ENCODE data around the gene VWA8. TPM values are rescaled to one million over a fixed set of nuclear protein-coding genes. Genes with fewer than 3 reads are reported as not detected.

Gene VWA8
- total and polyA plus RNA-seq, 2 of the 13 experiments (the other 11 are each of a cell fraction or from before 2014, with no cell fraction given), result 9.1 to 17.3 TPM

DNA sequence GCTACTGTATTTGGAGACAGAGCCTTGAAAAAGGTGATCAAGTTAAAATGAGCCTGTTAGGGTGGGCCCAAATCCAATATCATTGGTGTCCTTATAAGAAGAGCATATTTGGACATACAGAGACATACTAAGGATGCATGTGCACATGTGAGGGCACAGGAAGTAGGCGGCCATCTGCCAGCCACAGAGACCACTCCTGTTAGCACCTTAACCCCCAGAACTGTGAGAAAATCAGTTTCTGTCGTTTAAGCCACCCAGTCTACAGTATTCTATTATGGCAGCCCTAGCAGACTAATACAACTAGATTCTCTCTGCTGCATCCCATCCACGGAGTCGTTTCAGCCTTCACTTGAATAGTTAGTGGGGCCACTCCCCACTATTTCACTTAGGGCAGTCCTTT is 48.1 kb upstream of the VWA8 start:
- Histone ChIP-seq H3K27me3 (ENCODE audit: control insufficient read depth in 1 of 2, insufficient read depth in 2 of 2, low read length in 2 of 2) (peaks cover 1 to 9% of the 10 kb centered on the region in 2 experiments; a peak in 2 of 5 replicates), H3K36me3 (replicated peaks in 1 of 2; ENCODE audit: control insufficient read depth in 1 of 2, insufficient read depth in 2 of 2, low read length in 2 of 2) (no peaks in the 10 kb centered on the region), H3K4me2 (ENCODE audit: low read depth, low read length) (no peak overlapping the region), H2AFZ (ENCODE audit: low read length) (no peak overlapping the region), H4K20me1 (ENCODE audit: insufficient read depth, low read length) (no peaks in the 10 kb centered on the region), H3K4me1 (ENCODE audit: insufficient read depth, low read length) (peaks cover 6% of the 10 kb centered on the region; the same call in 1 of the 2 replicates), H3K4me3 (replicated peaks in 1 of 3; ENCODE audit: insufficient read depth in 1 of 3, low read depth in 2 of 3, low read length in 3 of 3) (no peak overlapping the region), H3K79me2 (ENCODE audit: insufficient read depth, low read length) (no peaks in the 10 kb centered on the region), H3K27ac (ENCODE audit: extremely low read length, insufficient read depth, low read length) (no peak overlapping the region), H3K9me3 (ENCODE audit: low read length) (no peaks in the 10 kb centered on the region), H3K9ac (ENCODE audit: insufficient read depth, low read depth, low read length) (no peak overlapping the region)
- ChIA-PET CTCF (ENCODE audit: low intra/inter-chr PET ratio, low total read pairs) (no interaction called here), POLR2A (no interaction called here)
- DNase-seq (ENCODE audit: low spot score) (no peak), FAIRE-seq (no peak), ATAC-seq (no peak)
- intact Hi-C loops (cut with micrococcal nuclease; ENCODE audit: unreplicated experiment), result no loop called here
- no TSS peak for BruUV-seq (replicated peaks)
- WGBS (ENCODE audit: low lambda C conversion rate), result 20% methylated on average over 4 of the region's 4 CpGs
- TF ChIP-seq MIXL1 (CRISPR knock-in tag; IDR thresholded peaks at IDR 0.05) (no peak), CCAR2 (optimal IDR thresholded peaks at IDR 0.05; ENCODE audit: low read depth, low read length) (no peak), CBX1 (IDR thresholded peaks at IDR 0.05; ENCODE audit: low read depth) (no peak)
- TF ChIP-seq, protein P1, sequence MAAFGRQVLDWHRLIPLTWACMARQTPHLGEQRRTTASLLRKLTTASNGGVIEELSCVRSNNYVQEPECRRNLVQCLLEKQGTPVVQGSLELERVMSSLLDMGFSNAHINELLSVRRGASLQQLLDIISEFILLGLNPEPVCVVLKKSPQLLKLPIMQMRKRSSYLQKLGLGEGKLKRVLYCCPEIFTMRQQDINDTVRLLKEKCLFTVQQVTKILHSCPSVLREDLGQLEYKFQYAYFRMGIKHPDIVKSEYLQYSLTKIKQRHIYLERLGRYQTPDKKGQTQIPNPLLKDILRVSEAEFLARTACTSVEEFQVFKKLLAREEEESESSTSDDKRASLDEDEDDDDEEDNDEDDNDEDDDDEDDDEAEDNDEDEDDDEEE (CRISPR knock-in tag; IDR thresholded peaks at IDR 0.05), result no peak
- TF ChIP-seq, protein P2, sequence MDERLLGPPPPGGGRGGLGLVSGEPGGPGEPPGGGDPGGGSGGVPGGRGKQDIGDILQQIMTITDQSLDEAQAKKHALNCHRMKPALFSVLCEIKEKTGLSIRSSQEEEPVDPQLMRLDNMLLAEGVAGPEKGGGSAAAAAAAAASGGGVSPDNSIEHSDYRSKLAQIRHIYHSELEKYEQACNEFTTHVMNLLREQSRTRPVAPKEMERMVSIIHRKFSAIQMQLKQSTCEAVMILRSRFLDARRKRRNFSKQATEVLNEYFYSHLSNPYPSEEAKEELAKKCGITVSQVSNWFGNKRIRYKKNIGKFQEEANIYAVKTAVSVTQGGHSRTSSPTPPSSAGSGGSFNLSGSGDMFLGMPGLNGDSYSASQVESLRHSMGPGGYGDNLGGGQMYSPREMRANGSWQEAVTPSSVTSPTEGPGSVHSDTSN (CRISPR knock-in tag; IDR thresholded peaks at IDR 0.05), result no peak
- in situ Hi-C loops (cut with HindIII; ENCODE audit: extremely low pct_ligation_motif_present, low pct_unique_long_range_greater_than_20kb), result no loop called here

GRCh38 chr13:42007844-42008243 is 46.9 kb upstream of the VWA8 start:
- peaks cover 6% of the 10 kb centered on the region; the same call in 1 of the 2 replicates for H3K4me1 ChIP-seq (ENCODE audit: insufficient read depth, low read length)
- ATAC-seq, result no peak
- H3K79me2 ChIP-seq (ENCODE audit: insufficient read depth, low read length), result no peaks in the 10 kb centered on the region
- POLR2A ChIA-PET, result no interaction called here
- no peaks in the 10 kb centered on the region for H3K36me3 ChIP-seq (replicated peaks in 1 of 2; ENCODE audit: control insufficient read depth in 1 of 2, insufficient read depth in 2 of 2, low read length in 2 of 2)
- TF ChIP-seq MEF2D (CRISPR knock-in tag; IDR thresholded peaks at IDR 0.05) (no peak), ZNF431 (CRISPR knock-in tag; IDR thresholded peaks at IDR 0.05; ENCODE audit: borderline replicate concordance, low read depth) (no peak), AHR (CRISPR knock-in tag; IDR thresholded peaks at IDR 0.05) (no peak), TAF15 (IDR thresholded peaks at IDR 0.05; ENCODE audit: low read depth, low read length, poor library complexity, severe bottlenecking) (no peak), TEAD2 (CRISPR knock-in tag; IDR thresholded peaks at IDR 0.05) (no peak), SKI (IDR thresholded peaks at IDR 0.05; ENCODE audit: partially characterized antibody) (no peak), ZNF737 (CRISPR knock-in tag; IDR thresholded peaks at IDR 0.05; ENCODE audit: borderline replicate concordance) (no peak), JUNB (CRISPR knock-in tag; IDR thresholded peaks at IDR 0.05; ENCODE audit: borderline replicate concordance) (no peak), MAZ (IDR thresholded peaks at IDR 0.05; ENCODE audit: borderline replicate concordance, low read depth, low read length) (no peak), MAZ (CRISPR knock-in tag; IDR thresholded peaks at IDR 0.05; ENCODE audit: low read depth) (no peak), KMT2B (CRISPR knock-in tag; IDR thresholded peaks at IDR 0.05) (no peak), ZSCAN25 (CRISPR knock-in tag; IDR thresholded peaks at IDR 0.05) (no peak), ZNF124 (CRISPR knock-in tag; IDR thresholded peaks at IDR 0.05) (no peak)
- DNase-seq (ENCODE audit: low spot score), result no peak
- H3K4me3 ChIP-seq (replicated peaks in 1 of 3; ENCODE audit: insufficient read depth in 1 of 3, low read depth in 2 of 3, low read length in 3 of 3), result no peak overlapping the region
- intact Hi-C loops (cut with micrococcal nuclease; ENCODE audit: unreplicated experiment), result no loop called here
- H3K27me3 ChIP-seq (ENCODE audit: control insufficient read depth in 1 of 2, insufficient read depth in 2 of 2, low read length in 2 of 2), result peaks cover 1 to 9% of the 10 kb centered on the region in 2 experiments; a peak in 2 of 5 replicates
- BruUV-seq (replicated peaks), result no TSS peak
- in situ Hi-C loops (cut with HindIII; ENCODE audit: extremely low pct_ligation_motif_present, low pct_unique_long_range_greater_than_20kb), result no loop called here
- 2% methylated on average over 1 of the region's 1 CpG for WGBS (ENCODE audit: low lambda C conversion rate)
- no peak for FAIRE-seq
- no peak overlapping the region for H3K9ac ChIP-seq (ENCODE audit: insufficient read depth, low read depth, low read length)
- CTCF ChIA-PET (ENCODE audit: low intra/inter-chr PET ratio, low total read pairs), result no interaction called here
- H2AFZ ChIP-seq (ENCODE audit: low read length), result no peak overlapping the region
- no peak overlapping the region for H3K27ac ChIP-seq (ENCODE audit: extremely low read length, insufficient read depth, low read length)
- no peaks in the 10 kb centered on the region for H3K9me3 ChIP-seq (ENCODE audit: low read length)
- H3K4me2 ChIP-seq (ENCODE audit: low read depth, low read length), result no peak overlapping the region
- H4K20me1 ChIP-seq (ENCODE audit: insufficient read depth, low read length), result no peaks in the 10 kb centered on the region
